ENCODE measurements around the gene AGMAT.

Gene AGMAT

DNA sequence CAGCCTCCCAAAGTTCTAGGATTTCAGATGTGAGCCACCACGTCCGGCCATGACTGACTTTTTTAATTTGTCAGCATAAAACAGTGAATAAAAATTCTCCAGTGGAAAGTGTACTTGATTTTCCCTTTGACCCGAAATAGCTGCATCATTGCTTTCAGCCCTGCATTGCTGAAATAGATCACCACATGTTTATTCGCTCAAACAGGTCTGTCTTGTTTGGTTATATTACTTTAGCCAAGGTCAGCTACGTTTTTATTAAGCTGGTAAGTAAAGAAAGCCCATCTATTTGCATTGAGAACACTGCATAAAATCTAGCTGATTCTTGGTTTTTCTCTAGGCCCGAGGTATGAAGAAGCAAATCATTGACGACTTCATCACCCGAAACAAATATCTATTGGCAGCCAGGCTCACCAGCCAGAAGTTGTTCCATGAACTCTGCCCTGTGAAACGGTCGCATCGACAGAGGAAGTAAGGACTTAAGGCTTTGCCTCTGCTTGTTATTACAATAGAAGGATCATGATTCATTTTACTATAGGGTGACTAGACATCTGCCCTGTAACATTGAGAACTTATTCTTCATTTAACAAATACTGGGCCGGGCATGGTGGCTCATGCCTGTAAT lies 25.6 kb downstream of the AGMAT start:
- DNase-seq (ENCODE audit: low read depth): no peak

DNA sequence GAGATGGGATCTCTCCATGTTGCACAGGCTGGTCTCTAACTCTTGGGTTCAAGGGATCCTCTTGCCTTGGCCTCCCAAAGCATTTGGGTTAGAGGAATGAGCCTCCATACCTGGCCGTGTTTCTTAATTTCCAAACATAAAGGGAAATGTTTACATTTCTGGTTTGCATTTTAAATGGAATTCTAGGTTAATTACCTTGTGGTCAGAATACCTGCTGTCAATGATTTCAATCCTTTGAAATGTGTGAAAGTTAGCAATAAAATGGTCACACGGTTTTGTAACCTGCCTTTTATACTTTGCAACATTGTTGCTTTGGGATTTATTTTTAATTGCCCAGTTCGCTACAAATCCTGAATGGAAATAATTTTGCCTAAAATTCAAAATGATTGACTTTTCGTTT lies 26.3 kb downstream of the AGMAT start:
- DNase-seq (ENCODE audit: low read depth): no peak

DNA sequence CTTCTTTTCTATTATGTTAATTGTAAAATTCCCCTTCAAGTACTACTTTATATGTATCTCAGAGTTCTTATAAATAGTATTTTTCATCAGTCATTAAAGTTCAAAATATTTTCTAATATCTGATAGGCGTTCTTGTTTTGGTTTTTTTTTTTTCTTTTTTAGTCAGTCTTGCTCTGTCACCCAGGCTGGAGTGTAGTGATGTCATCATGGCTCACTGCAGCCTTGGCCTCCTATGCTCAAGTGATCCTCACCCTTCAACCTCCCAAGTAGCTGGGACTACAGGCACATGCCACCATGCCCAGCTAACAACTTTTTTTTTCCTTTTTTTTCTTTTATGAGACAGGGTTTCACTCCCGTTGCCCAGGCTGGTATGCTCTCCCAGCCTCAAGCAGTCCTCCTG lies 27.3 kb downstream of the AGMAT start:
- no peak for DNase-seq (ENCODE audit: low read depth)

DNA sequence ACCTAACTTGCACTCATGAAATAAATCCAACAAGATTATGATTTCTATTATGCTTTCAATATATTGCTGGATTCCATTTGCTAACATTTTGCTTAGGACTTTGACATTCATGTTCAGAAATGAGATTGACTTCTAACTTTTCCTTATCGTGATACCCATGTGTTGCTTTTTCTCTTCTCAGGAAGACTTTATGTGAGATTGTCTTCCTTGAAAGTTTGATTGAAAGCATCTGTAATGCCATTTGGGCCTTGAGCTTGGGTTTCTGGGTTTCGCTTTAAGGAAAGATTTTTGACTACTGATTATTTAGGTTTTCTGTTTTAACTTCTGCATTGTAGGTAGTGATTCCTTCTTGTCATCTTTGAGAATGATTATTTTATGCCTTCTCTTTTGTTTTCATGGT lies 27.8 kb downstream of the AGMAT start:
- no peak for DNase-seq (ENCODE audit: low read depth)

DNA sequence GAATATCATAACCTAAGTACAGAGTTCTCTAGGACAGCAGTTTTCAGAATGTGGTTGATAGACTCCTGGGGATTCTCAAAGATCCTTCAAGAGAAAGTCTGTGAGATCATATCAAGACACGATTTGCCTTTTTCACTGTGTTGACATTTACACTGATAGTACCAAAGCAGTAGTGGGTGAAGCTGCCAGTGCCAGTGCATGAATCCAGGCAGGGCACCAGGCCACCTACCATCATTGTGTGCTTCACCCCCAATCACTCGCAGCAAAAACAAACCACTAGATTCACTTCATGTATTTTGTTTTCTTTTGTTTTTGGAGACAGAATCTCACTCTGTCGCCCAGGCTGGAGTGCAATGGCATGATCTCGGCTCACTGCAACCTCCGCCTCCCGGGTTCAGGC lies 34.3 kb downstream of the AGMAT start:
- DNase-seq (ENCODE audit: low read depth): no peak

DNA sequence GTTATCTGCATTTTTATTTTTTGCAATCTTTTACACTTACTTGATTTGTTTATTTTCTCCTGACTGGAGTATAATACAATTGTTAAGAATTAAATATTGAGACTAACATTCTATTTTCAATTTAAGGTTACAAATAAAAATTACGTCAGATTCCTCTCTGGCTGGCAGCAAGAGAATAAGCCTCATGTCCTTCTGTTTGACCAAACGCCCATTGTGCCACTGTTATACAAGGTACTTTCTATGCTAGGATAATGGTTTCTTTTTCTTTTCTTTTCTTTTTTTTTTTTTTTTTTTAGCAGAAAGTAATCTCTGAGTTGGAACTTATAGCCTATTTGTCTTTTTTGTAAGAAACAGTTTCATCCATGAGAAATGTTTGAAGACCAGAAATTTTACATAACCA lies 38.2 kb downstream of the AGMAT start:
- DNase-seq (ENCODE audit: low read depth): no peak

DNA sequence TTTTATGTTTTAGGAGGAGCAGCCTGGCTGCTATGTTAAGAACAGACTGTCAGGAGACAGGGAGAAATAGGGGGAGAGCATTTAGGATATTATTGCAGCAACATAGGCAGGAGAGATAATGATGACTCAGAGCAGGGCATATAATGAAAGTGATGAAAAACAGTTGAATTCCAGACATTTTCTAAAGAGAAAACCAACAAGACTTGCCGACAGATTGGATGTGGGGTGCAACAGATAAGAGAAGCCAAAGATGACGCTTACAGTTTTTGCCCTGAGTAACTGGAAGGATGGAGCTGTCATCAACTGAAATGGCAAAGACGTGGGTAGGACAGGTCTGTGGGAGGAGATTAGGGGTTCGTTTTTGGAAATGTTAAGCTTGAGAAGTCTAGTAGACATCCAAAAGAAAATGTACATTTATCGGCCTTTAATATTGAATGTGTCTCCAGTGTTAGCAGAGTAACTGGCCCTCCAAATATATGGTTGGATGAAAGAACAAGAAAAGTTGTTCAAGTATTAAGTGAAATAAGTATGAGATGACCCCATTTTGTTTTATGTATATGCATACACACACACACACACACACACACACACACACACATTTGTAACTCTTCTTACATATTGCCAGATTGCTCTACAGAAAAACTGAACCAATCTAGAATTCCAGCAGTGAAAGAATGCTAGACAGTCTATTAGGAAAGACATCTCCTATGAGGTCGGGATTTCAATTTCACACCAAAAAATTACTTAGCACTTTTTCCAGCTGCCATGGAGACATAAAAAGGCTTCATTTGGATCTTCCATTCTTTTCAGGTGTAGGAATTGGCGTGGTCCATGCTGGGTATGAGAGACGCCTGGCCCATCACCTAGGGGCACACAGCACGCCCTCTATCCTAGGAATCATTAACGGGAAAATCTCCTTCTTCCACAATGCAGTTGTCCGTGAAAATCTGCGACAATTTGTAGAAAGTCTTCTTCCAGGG lies 41.0 kb downstream of the AGMAT start:
- no peak for DNase-seq (ENCODE audit: low read depth)

DNA sequence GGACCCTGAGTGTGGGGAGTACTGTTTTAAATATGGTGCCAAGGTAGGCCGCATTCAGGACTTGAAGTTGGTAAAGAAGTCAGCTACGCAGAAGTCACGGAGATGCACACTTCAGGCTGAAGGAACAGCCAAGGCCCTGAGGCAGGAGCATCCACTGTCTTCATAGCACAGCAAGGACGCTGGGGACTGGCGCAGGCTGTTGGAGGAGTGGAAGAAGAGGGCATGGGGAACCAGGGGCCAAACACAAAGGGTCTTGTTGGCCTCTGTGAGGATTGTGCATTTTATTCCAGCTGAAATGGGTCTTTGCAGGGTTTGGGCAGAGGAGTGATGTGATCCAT lies 41.6 kb downstream of the AGMAT start:
- DNase-seq (ENCODE audit: low read depth): no peak

DNA sequence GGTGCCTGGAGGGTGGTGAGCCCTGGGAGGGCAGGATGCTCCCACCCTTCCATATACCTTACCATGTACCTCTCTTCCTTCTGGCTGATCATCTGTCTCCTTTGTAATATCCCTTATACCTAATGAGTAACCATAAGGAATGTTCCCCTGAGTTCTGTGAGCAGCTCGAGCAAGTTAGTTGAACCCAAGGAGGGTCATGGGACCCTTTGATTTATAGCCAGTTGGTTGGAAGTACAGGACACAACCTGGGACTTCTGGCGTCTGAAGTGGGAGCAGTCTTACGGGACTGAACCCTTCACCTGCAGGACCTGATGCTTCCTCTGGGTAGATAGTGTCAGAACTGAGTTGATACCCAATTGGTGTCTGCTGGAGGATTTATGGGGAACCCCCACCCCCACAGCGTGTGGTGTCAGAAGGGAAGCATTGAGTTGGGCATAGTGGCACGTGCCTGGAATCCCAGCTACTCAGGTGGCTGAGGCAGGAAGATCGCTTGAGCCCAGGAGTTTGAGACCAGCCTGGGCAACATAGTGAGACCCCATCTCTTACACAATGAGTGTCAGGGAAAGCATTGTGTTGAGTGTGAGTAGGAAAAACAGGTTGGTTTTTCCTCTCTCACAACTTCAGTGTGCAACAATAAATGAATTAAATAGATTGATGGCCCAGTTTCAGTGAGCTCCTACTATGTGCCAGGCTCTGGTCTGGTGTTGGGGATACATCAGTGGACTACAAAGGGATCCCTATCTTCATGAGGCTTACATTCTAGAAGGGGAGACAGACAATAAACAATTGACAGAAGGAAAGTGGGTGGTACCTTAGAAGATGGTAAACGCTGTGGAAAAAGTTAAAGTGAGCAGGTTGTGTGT lies 42.2 kb downstream of the AGMAT start:
- no peak for DNase-seq (ENCODE audit: low read depth)

DNA sequence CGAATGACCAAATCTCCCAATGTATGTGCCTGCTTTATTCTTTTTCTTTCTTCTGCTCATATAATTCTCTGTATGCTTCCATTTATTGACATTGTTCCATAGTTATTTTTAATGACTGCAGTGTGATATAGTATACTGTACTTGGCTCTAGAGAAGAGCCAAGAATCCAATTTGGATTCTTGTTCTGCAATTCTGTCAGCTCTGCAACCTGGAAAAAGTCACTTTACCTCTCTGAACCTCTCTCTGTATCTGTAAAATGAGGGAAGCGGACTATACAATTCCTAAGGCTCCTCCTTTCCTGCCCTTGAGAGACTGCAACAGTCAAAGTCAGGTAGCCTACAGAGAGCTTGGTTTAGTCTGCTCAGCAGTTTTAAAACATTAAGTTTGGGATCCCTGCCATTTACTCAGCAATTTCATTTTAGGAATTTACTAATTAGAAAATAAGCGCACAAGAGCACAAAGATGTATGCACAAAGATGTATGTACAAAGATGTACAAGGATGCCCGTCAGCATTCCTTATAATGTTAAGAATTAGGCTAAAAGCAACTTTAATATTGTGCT lies 43.5 kb downstream of the AGMAT start:
- no peak for DNase-seq (ENCODE audit: low read depth)

DNA sequence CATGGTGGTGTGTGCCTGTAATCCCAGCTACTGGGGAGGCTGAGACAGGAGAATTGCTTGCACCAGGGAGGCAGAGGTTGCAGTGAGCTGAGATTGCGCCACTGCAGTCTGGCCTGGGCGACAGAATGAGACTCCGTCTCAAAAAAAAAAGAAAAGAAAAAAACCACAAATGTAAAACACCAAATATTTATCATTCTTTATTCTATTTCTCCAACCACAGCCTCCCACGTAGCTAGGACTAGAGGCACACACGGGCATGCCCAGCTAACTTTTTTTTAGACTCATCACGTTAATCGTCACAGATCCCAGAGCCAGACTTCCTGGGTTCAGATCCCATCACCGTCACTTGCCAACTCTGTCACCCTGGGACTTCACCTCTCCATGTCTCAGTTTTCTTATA lies 44.7 kb downstream of the AGMAT start:
- no peak for DNase-seq (ENCODE audit: low read depth)

DNA sequence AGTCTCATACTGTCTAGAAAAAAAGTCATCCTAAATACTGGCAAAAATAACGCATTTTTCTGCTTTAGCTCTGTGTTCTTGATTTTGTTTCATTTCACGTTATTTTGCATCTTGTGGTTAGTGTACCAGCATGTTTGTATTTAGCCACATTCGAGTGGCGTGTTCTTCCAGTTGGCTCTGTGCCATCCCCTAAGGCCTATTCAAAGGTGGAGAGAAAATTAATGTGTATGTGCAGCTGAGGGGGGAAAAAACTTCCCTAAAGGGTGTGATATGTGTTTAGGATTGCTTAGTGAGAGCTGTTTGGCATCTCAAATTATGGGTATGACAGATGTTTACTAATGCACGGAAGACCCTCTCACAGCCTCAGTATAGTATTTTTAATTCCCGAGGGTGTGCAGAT lies 46.1 kb downstream of the AGMAT start:
- DNase-seq (ENCODE audit: low read depth): no peak

DNA sequence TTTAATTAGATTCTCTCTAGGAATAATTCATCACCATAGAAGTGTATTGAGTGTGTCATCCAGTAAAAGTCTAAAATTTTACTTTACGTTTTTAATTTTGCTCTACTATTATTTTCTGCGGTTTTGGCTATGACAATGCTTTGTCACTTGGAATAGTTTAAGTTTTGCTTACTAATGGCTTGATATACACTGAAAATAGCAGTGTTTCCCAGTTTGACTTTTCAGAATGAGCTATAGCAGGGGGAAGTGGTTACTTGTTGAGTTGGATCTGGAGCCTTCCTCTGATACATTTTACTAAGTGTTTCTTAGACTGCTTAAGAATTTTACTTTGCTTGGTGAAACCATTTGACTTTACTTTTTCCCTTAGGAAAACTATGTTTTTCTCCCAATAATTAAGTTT lies 53.2 kb downstream of the AGMAT start:
- no peak for DNase-seq (ENCODE audit: low read depth)

DNA sequence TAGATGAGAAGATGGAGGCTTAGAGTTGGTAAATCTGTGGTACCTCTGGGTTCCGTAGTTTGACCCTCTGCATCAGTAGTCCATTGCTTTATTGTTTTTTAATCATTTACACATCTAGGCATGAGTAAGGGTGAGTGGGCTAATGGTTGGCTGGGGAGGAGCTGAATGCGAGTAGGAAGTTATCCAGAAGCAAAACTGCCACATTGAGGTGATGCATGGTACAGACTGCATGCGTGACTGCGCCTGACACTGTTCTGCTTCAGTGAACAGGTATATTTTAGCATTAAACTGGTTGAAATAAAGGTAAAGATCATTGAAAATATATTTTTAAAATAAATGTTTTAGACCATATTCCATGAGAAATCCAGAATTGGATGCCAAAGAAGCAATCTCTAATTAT lies 53.8 kb downstream of the AGMAT start:
- DNase-seq (ENCODE audit: low read depth): no peak

DNA sequence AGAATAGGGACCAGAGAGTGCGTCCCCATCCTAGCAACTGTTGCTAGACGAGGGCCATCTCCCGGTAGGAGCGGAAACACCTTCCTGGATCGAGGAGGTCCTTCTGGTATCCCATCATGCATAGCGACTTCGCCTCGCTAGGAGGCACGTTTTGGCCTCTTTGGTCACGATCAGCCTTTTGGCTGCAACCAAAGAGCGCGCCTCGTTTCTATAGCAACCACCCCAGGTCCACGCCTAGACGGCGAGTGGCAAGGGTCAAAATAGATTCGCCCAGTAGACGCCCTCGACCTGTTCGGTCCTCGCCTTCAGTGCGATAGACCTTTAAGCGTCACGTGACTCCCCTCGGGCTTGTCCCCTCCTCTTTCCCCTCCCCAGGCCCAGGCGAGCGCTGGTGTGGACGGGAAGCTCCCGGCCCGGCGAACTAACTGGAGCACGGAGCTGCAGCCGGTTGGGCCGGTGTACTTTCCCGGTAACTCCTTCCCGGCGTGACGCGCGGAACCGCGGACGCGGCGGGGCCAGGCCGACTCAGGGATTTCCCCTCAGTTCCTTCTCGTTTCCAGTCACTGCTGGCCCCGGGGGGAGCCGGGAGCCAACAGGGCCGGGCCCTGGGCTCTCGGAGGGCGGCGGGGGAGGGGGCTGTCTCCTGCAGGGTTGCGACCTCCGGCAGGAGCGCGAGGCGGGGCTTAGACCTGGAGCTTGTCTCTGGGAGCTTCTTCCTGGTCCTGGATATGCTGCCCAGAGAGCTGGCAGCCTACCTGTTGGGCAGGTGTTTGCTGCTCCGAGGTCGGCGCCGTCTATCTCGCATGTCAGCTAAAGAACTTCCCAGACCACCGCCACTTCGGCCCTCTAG lies 58.1 kb downstream of the AGMAT start, which contains the start of gene DNAJC16:
Gene DNAJC16 (plus strand): TSS at position 359 of the 850 bp plus-strand sequence. CDS start 2,258 bp downstream, outside the sequence.
- peak; percentile 95 for DNase-seq (ENCODE audit: low read depth)

DNA sequence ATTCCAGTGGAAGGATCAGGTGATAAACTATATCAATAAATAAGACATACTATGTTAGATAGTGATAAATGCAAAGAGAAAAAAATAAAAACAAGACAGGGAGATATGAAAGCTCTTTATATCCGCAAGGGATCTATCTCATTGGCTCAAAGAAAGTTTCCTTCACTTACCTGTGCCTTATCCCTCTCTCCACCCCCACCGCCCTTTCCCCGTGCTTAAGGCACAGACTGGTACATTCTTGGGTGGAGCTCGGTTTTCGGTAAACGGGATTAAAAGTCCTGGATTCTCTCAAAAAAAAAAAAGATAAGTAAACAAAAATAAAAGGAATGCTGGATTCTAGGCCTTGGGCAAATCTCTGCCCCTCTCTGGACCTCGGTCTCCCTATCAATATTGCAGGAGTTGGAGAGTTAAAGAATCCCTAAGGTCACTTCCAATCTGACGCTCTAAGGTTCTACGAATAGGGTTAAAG lies 58.8 kb downstream of the AGMAT start:
- no peak for DNase-seq (ENCODE audit: low read depth)

DNA sequence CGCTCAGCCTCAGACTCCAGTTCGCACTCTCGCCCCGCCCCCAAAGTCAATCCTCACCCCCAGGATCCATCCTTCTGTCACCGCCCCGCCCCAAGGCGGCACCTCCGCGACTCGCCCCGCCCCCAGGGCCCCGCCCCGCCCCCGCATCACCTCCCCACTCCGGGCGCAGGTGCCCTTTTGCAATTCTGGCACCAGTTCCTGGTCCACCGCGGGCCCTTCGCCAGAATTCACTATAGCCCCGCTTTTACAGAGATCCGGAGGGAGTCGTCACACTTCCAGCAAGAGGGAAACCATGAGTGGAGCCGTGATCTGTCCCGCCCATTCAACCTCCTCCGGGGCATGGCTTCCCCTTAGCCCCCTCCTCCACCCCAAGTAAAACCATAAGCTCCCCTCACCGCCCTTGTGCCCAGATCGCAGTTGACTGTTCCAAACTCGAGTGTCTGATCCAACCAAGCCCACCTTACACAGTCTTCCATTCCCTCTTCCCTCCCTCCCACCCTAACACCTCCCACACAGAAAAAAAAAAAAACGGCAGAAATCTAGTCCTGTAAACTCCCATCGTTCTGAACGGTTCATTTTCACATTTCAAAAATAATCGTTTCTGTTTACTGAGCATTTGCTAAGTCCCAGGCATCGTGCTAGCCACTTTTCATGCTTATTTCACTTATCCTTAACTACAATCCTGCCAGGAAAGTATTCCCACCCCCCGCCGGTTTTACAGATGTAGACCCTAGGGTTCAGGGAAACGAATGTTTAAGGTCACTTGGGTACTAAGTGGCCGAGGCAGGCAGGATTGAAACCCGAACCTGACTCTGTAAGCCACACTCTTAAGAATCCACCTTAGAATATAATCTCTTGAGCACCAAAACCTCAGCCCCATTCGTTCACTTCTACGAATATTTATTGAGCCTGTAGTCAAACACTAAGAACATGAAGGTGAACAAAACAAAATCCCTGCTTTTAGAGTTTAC lies 59.5 kb downstream of the AGMAT start:
- peak; percentile 99 for DNase-seq (ENCODE audit: low read depth)

DNA sequence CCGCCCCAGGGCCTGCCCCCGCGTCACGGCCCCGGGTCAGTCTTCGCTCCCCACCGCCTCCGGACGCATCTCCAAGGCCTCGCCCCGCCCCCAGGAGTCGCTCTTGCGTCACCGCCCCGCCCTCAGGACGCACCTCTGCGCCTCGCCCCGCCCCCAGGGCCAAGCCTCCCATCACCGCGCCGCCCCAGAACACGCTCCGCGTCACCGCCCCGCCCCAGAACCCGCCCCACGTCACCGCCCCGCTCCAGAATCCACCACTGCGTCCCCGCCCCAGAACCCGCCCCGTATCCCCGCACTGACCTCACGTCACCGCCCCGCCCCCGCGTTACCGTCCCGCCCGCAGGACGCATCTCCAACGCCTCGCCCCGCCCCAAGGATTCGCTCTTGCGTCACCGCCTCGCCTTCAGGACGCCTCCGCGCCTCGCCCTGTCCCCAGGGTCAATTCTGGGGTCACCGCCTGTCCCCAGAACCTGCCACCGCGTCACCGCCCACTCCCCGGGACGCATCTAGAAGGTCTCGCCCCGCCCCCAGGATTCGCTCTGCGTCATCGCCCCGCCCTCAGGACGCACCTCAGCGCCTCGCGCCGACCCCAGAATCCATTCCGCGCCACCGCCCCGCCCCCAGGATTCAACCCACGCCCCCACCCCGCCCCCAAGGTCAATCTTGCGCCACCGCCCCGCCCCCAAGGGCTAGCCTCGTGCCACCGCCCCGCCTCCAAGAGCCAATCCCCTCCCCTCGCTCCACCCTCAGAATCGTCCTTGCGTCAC lies 60.4 kb downstream of the AGMAT start:
- DNase-seq (ENCODE audit: low read depth): peak; percentile 98

DNA sequence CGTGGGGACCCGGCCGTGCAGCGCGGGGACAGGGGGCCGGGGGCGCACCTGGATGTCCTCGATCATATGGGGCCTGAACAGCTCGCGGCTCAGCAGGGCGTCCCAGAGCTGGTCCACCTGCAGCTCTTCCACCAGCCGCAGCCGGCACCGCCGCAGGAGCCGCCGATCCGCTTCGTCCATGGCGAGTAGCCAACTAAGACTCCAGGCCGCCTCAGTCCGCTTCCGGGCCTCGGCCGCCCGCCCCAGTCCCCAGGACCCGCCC lies 60.9 kb downstream of the AGMAT start, which contains the start of gene CASP9:
Gene CASP9 (minus strand): TSS at position 195 of the 262 bp plus-strand sequence. CDS start 15 bp downstream, at position 180.
- no peak for DNase-seq (ENCODE audit: low read depth)
